ENCODE results near the gene IQSEC2.

Gene IQSEC2

DNA sequence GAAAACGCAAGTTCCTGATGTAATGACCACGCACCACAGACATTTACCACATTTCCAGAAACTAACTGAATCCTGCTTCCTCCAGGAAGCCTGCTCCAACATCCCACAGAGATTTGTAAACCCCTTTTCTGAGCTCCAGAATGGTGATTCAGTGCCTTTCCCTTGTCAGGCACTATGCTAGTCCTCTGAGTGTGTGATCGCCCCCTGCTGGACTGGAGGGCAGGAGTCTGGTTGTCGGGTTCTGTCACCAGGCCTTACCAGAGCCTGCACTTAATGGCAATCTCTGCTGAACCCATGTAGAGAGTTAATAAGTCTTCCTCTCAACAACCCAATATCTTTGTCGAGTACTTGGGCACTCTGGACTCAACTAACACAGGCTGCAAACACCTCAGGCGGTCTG lies 41.9 kb downstream of the IQSEC2 start:
- TF ChIP-seq, protein P1, sequence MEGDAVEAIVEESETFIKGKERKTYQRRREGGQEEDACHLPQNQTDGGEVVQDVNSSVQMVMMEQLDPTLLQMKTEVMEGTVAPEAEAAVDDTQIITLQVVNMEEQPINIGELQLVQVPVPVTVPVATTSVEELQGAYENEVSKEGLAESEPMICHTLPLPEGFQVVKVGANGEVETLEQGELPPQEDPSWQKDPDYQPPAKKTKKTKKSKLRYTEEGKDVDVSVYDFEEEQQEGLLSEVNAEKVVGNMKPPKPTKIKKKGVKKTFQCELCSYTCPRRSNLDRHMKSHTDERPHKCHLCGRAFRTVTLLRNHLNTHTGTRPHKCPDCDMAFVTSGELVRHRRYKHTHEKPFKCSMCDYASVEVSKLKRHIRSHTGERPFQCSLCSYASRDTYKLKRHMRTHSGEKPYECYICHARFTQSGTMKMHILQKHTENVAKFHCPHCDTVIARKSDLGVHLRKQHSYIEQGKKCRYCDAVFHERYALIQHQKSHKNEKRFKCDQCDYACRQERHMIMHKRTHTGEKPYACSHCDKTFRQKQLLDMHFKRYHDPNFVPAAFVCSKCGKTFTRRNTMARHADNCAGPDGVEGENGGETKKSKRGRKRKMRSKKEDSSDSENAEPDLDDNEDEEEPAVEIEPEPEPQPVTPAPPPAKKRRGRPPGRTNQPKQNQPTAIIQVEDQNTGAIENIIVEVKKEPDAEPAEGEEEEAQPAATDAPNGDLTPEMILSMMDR (conservative IDR thresholded peaks at IDR 0.05; ENCODE audit: low read depth) = no peak
- H3K27ac ChIP-seq = no peak overlapping the region
- DNase-seq (ENCODE audit: low spot score) = no peak
- ChIA-PET CTCF (no interaction called here), POLR2A (ENCODE audit: low non-redundant PET) (no interaction called here)

DNA sequence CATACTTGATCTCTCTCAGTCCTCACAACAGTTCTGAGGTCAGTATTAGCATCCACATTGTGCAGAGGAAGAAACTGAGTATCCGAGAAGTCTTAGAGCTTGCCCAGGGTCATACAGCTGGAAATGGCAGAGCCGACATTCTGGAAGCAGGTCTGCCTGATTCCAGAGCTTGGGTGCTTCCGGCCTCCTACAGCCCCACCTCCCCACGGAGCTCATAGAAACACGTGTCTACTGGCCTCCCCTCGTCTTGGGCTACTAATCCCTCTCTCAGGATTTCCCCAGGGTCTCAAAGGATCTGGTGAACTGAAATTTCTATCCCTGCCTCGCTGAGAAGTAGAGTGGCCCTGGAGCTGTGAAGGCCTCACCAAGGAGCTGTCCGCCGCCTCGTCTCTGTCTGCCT lies 44.3 kb downstream of the IQSEC2 start:
- CTCF ChIA-PET = interaction anchor here (0.7 kb wide), 1 partner anchor 9 kb away, joined by 3 read pairs; no protein-coding TSS in a partner anchor
- no peak for DNase-seq (ENCODE audit: low spot score)
- POLR2A ChIA-PET (ENCODE audit: low non-redundant PET) = no interaction called here
- TF ChIP-seq, protein P1 (conservative IDR thresholded peaks at IDR 0.05; ENCODE audit: low read depth) = no peak
- H3K27ac ChIP-seq = no peak overlapping the region

DNA sequence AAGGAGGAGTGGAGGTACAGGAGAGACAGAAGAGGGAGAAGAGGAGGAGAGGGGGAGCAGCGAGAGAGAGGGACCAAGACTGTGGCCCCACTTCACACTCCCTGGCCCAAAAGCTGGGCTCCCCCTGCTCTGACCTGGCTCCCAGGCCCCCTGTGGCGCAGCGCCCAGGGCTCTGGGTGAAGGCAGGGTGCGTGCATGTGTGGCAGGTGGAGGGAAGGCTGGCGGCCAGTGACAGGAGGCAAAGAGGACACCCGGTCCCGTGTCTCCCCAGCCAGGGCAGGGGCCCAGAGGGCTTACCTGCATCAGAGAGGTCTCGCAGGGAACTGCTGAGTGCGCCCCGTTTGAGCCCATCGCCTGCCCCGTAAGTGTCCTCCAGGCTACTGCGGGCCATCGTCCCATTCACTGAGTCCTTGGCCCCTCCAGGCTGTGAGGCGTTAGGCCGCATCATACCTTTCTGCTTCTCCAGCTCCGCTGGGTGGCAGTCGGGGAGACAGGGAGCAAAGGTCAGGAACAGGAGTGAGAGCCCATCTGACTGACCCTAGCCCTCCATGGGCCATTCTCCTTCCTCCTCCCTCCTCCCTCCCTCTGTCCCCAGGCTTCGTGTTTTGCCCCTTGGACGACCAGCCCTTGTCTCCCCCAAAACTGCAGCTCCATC lies 45.2 kb downstream of the IQSEC2 start:
- no peak overlapping the region for H3K27ac ChIP-seq
- POLR2A ChIA-PET (ENCODE audit: low non-redundant PET) = no interaction called here
- no peak for DNase-seq (ENCODE audit: low spot score)
- TF ChIP-seq, protein P1 (conservative IDR thresholded peaks at IDR 0.05; ENCODE audit: low read depth) = no peak
- CTCF ChIA-PET = interaction anchor here (0.7 kb wide), 1 partner anchor 10 kb away, joined by 3 read pairs; no protein-coding TSS in a partner anchor

DNA sequence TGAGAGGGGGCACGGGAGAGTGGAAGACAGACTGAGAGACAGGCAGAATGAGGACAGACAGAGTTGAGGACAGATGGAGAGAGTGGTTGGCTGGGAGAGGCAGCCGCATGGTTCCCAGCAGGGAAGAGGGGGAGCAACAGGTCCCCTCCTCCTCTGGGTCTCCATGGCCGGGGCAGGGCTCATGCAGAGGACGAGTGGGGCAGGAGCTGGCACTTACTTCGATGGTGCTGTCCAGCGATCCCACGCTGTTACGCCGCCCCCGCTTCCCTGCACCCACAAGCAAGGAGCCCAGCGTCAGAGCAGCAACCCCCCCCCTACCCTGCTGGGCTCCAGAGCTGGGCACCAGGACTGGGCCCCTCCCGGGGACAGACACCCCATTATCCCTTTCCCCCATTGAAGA lies 45.8 kb downstream of the IQSEC2 start:
- H3K27ac ChIP-seq = no peak overlapping the region
- POLR2A ChIA-PET (ENCODE audit: low non-redundant PET) = no interaction called here
- no peak for DNase-seq (ENCODE audit: low spot score)
- CTCF ChIA-PET = no interaction called here
- TF ChIP-seq, protein P1 (conservative IDR thresholded peaks at IDR 0.05; ENCODE audit: low read depth) = no peak

DNA sequence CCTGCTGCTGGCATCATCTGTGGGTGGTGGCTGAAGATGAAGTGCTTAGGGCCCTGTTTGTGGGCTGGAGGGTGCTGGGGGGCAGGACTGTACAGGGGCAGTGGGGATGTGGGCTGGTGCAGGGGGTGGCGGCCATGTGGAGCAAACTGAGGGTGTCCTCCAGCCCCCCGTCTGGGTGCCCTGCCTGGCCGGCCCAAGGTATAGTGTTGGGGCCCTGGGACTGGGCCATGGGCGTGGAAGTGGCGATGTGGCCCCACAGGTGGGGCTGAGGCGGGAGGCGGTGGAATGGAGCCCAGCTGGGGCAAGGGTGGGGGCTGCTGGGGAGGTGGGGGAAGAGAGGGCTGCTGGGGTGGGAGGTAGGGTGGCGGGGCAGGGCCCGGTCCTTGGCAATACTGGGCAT lies 46.9 kb downstream of the IQSEC2 start:
- no peak overlapping the region for H3K27ac ChIP-seq
- DNase-seq (ENCODE audit: low spot score) = no peak
- TF ChIP-seq, protein P1 (conservative IDR thresholded peaks at IDR 0.05; ENCODE audit: low read depth) = no peak
- CTCF ChIA-PET = no interaction called here
- POLR2A ChIA-PET (ENCODE audit: low non-redundant PET) = no interaction called here

DNA sequence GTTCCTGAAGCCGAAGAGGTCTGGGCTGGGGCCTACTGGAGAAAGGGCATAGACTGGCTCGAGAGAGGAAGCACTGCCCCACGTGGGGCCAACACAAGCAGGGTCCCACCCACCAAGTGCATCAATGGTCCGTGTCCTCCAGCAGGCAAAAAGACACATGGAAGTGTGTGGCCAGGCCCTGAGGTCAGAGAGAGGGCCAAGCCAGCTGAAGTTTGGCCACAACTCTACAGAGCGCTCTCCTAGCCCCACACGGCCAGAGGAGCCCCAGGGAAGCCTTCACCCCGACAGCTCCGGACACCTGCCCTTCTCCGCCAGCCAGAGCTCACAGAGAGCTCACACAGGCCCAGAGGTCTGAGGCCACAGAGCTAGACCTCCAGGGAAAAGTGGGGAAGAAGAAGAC lies 47.8 kb downstream of the IQSEC2 start:
- ChIA-PET CTCF (no interaction called here), POLR2A (ENCODE audit: low non-redundant PET) (no interaction called here)
- DNase-seq (ENCODE audit: low spot score) = no peak
- H3K27ac ChIP-seq = no peak overlapping the region
- TF ChIP-seq, protein P1 (conservative IDR thresholded peaks at IDR 0.05; ENCODE audit: low read depth) = no peak

Measured in RWPE1 (cell line).